Uterus (tissue), 4 donors: ENCODE measurements around the gene WDFY4. TPM values are rescaled to one million over a fixed set of nuclear protein-coding genes. Genes with fewer than 3 reads are reported as not detected.

Experiments
- DNase-seq, 2 donors: peaks; one replicate each; pipeline ENCODE4 v3.0.0-alpha.2; 2019 to 2020
- H3K27ac ChIP-seq, 2 donors: fragments of 200-600 bp; sonication (generic); 1 replicate in 1 of 2; 2 replicates in 1 of 2; pipeline ENCODE4 v1.5.1; 2016 to 2018
- H3K27me3 ChIP-seq, 2 donors: fragments of 200-600 bp; sonication (generic); one replicate each; pipeline ENCODE4 v1.5.1; 2018 to 2019; ENCODE audit warnings: control low read depth in 1 of 2
- H3K36me3 ChIP-seq, 2 donors: fragments of 200-600 bp; sonication (generic); one replicate each; pipeline ENCODE4 v1.5.1; 2019; ENCODE audit warnings: control low read depth in 1 of 2
- H3K4me1 ChIP-seq, 2 donors: fragments of 200-600 bp; sonication (generic); one replicate each; pipeline ENCODE4 v1.5.1; 2018 to 2019; ENCODE audit warnings: control low read depth in 1 of 2
- H3K4me3 ChIP-seq, 2 donors: fragments of 200-600 bp; sonication (generic); 1 replicate in 1 of 2; 2 replicates in 1 of 2; pipeline ENCODE4 v1.5.1; 2018 to 2019; ENCODE audit warnings: mild to moderate bottlenecking in 1 of 2
- H3K9me3 ChIP-seq, 2 donors: fragments of 200-600 bp; sonication (generic); one replicate each; pipeline ENCODE4 v1.5.1; 2019; ENCODE audit warnings: control low read depth in 1 of 2
- CTCF ChIP-seq, 4 experiments: fragments of 200-600 bp in 2 of 4; fragments of 450-650 bp in 2 of 4; sonication (generic) in 2 of 4; IDR thresholded peaks; one replicate each; pipeline ENCODE4 v1.5.1; 2016 to 2019; ENCODE audit warnings: antibody characterized with exemption in 4 of 4, mild to moderate bottlenecking in 2 of 4, moderate library complexity in 1 of 4
- POLR2A ChIP-seq, 2 donors: fragments of 450-650 bp; IDR thresholded peaks; one replicate each; pipeline ENCODE4 v1.6.1; 2016; ENCODE audit warnings: antibody characterized with exemption in 2 of 2, mild to moderate bottlenecking in 1 of 2, moderate library complexity in 1 of 2
- intact Hi-C: fragments of 100-400 bp; cut with DNase I; formaldehyde crosslinking; loops from one replicate; pipeline ENCODE4 v1.15.1; 2023; ENCODE audit warnings: low total_unique reads
- total RNA-seq, 4 donors: library from RNA; depleted of rRNA in 3 of 4; stranded (reverse); fragments of >200 nt in 3 of 4; gene quantifications; one replicate each; pipeline versions ENCODE4 v1.1.0 to v1.2.4, GENCODE V29; 2014 to 2023
- donor health status: DM: yes; HTN: yes; CAD: no.

WDFY4 gene
- total RNA-seq, 4 donors from 2014 or later, result 0.26 to 5.2 (median 1.2) TPM

GRCh38 chr10:48939790-48940325 is 255.2 kb downstream of the WDFY4 start, which contains the start of gene LRRC18:
TSS of gene LRRC18 (minus strand) at chr10:48939840. CDS start at chr10:48914155, 25,685 bp downstream.
- no peak within 1 kb of the TSS for H3K4me3 ChIP-seq
- H3K9me3 ChIP-seq, result no peaks in the 10 kb centered on the region
- no peak within 1 kb of the TSS for H3K27ac ChIP-seq
- no peaks in the 10 kb centered on the region for H3K36me3 ChIP-seq
- intact Hi-C loops, result no loop called here
- no peaks in the 10 kb centered on the region for H3K27me3 ChIP-seq
- TF ChIP-seq CTCF (IDR thresholded peaks at IDR 0.05) (no peak), POLR2A (IDR thresholded peaks at IDR 0.05) (no peak)
- no peak for DNase-seq
- no peaks in the 10 kb centered on the region for H3K4me1 ChIP-seq

- no peaks in the 10 kb centered on the region for H3K4me1 ChIP-seq
- no peak for DNase-seq
Observed at GRCh38 chr10:48940372-48940771, 255.7 kb downstream of the WDFY4 start.

GRCh38 chr10:48940958-48941357 is 256.3 kb downstream of the WDFY4 start:
- Histone ChIP-seq H3K27ac (no peak overlapping the region), H3K9me3 (no peaks in the 10 kb centered on the region), H3K4me1 (no peaks in the 10 kb centered on the region), H3K4me3 (no peak overlapping the region), H3K27me3 (no peaks in the 10 kb centered on the region), H3K36me3 (no peaks in the 10 kb centered on the region)
- no peak for TF ChIP-seq POLR2A (IDR thresholded peaks at IDR 0.05)
- TF ChIP-seq CTCF (IDR thresholded peaks at IDR 0.05), result no peak
- intact Hi-C loops, result no loop called here
- no peak for DNase-seq

More at GRCh38 chr10:48940372-48940771, 255.7 kb downstream of the WDFY4 start:
- Histone ChIP-seq H3K4me3 (no peak overlapping the region), H3K9me3 (no peaks in the 10 kb centered on the region), H3K27ac (no peak overlapping the region), H3K36me3 (no peaks in the 10 kb centered on the region), H3K27me3 (no peaks in the 10 kb centered on the region)
- intact Hi-C loops, result no loop called here
- TF ChIP-seq POLR2A (IDR thresholded peaks at IDR 0.05) (no peak), CTCF (IDR thresholded peaks at IDR 0.05) (no peak)

- no peak overlapping the region for H3K4me3 ChIP-seq
- no peaks in the 10 kb centered on the region for H3K9me3 ChIP-seq
- no peaks in the 10 kb centered on the region for H3K4me1 ChIP-seq
- intact Hi-C loops, result no loop called here
- no peaks in the 10 kb centered on the region for H3K27me3 ChIP-seq
- DNase-seq, result no peak
- H3K36me3 ChIP-seq, result no peaks in the 10 kb centered on the region
- no peak for TF ChIP-seq POLR2A (IDR thresholded peaks at IDR 0.05)
- no peak for TF ChIP-seq CTCF (IDR thresholded peaks at IDR 0.05)
- no peak overlapping the region for H3K27ac ChIP-seq
Observed at GRCh38 chr10:48941427-48942075, 256.9 kb downstream of the WDFY4 start.

- H3K27ac ChIP-seq, result no peak overlapping the region
- no peaks in the 10 kb centered on the region for H3K36me3 ChIP-seq
- DNase-seq, result no peak
- no peak for TF ChIP-seq POLR2A (IDR thresholded peaks at IDR 0.05)
- TF ChIP-seq CTCF (IDR thresholded peaks at IDR 0.05), result no peak
- no peaks in the 10 kb centered on the region for H3K27me3 ChIP-seq
- no peaks in the 10 kb centered on the region for H3K9me3 ChIP-seq
- no peaks in the 10 kb centered on the region for H3K4me1 ChIP-seq
- H3K4me3 ChIP-seq, result no peak overlapping the region
- intact Hi-C loops, result no loop called here
Observed at GRCh38 chr10:48943096-48943495, 258.4 kb downstream of the WDFY4 start.
